ENCODE results near the gene PTPRT.

The PTPRT gene

GRCh38 chr20:42186337-42186736, 1003.4 kb downstream of the PTPRT start:
- Histone ChIP-seq H3K79me2 (ENCODE audit: insufficient read depth, low read length) (no peaks in the 10 kb centered on the region), H3F3A (ENCODE audit: insufficient read depth) (no peaks in the 10 kb centered on the region), H3K4me2 (ENCODE audit: low read depth, low read length, poor library complexity, severe bottlenecking) (no peak overlapping the region), H3K27ac (ENCODE audit: low read depth, low read length) (no peak overlapping the region), H3K4me3 (ENCODE audit: insufficient read depth, low read length, poor library complexity, severe bottlenecking) (no peak overlapping the region), H3K9me2 (replicated peaks; ENCODE audit: insufficient read depth, low read length) (no peaks in the 10 kb centered on the region), H3K9me3 (ENCODE audit: insufficient read depth, low read length) (no peaks in the 10 kb centered on the region), H3K27me3 (ENCODE audit: low read length) (no peaks in the 10 kb centered on the region), H4K20me1 (ENCODE audit: low read depth, low read length) (no peaks in the 10 kb centered on the region), H3K9ac (ENCODE audit: low read length) (no peak overlapping the region), H2AFZ (ENCODE audit: low read depth, low read length, severe bottlenecking) (no peak overlapping the region), H3K36me3 (ENCODE audit: low read length) (no peaks in the 10 kb centered on the region)
- TF ChIP-seq, protein P1, sequence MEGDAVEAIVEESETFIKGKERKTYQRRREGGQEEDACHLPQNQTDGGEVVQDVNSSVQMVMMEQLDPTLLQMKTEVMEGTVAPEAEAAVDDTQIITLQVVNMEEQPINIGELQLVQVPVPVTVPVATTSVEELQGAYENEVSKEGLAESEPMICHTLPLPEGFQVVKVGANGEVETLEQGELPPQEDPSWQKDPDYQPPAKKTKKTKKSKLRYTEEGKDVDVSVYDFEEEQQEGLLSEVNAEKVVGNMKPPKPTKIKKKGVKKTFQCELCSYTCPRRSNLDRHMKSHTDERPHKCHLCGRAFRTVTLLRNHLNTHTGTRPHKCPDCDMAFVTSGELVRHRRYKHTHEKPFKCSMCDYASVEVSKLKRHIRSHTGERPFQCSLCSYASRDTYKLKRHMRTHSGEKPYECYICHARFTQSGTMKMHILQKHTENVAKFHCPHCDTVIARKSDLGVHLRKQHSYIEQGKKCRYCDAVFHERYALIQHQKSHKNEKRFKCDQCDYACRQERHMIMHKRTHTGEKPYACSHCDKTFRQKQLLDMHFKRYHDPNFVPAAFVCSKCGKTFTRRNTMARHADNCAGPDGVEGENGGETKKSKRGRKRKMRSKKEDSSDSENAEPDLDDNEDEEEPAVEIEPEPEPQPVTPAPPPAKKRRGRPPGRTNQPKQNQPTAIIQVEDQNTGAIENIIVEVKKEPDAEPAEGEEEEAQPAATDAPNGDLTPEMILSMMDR (IDR thresholded peaks at IDR 0.05; ENCODE audit: insufficient read depth, low read length, poor library complexity, severe bottlenecking) = no peak
- no peak for TF ChIP-seq EZH2phosphoT487 (conservative IDR thresholded peaks at IDR 0.05; ENCODE audit: low read length)

DNA sequence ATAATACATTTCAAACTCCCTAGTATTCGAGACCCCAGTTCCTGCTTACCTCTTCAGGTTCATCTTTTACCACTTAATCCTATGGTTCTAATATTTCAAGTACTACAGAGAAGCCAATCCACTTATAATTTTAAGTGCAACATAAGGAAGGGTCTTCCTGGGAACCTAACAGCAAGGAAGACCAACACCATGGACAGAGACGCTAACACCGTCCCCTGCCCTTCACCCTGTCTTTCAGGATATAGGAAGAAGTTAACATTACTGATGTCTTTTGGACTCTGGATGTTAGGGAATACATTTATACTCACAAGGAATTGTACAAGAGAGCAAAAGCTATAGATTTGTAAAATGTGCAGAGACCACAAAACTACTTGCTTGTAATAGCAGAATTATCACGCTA, 1006.6 kb downstream of the PTPRT start:
- H4K20me1 ChIP-seq (ENCODE audit: low read depth, low read length) = no peaks in the 10 kb centered on the region
- no peaks in the 10 kb centered on the region for H3K9me2 ChIP-seq (replicated peaks; ENCODE audit: insufficient read depth, low read length)
- no peak overlapping the region for H2AFZ ChIP-seq (ENCODE audit: low read depth, low read length, severe bottlenecking)
- H3K79me2 ChIP-seq (ENCODE audit: insufficient read depth, low read length) = no peaks in the 10 kb centered on the region
- H3F3A ChIP-seq (ENCODE audit: insufficient read depth) = no peaks in the 10 kb centered on the region
- TF ChIP-seq, protein P1 (IDR thresholded peaks at IDR 0.05; ENCODE audit: insufficient read depth, low read length, poor library complexity, severe bottlenecking) = no peak
- no peak for TF ChIP-seq EZH2phosphoT487 (conservative IDR thresholded peaks at IDR 0.05; ENCODE audit: low read length)
- H3K27me3 ChIP-seq (ENCODE audit: low read length) = no peaks in the 10 kb centered on the region
- no peak overlapping the region for H3K27ac ChIP-seq (ENCODE audit: low read depth, low read length)
- no peak overlapping the region for H3K4me2 ChIP-seq (ENCODE audit: low read depth, low read length, poor library complexity, severe bottlenecking)
- H3K36me3 ChIP-seq (ENCODE audit: low read length) = no peaks in the 10 kb centered on the region
- H3K9me3 ChIP-seq (ENCODE audit: insufficient read depth, low read length) = no peaks in the 10 kb centered on the region
- no peak overlapping the region for H3K9ac ChIP-seq (ENCODE audit: low read length)
- H3K4me3 ChIP-seq (ENCODE audit: insufficient read depth, low read length, poor library complexity, severe bottlenecking) = no peak overlapping the region

- Histone ChIP-seq H3K27ac (ENCODE audit: low read depth, low read length) (no peak overlapping the region), H3K79me2 (ENCODE audit: insufficient read depth, low read length) (no peaks in the 10 kb centered on the region), H3F3A (ENCODE audit: insufficient read depth) (no peaks in the 10 kb centered on the region), H3K4me3 (ENCODE audit: insufficient read depth, low read length, poor library complexity, severe bottlenecking) (no peak overlapping the region), H3K9me2 (replicated peaks; ENCODE audit: insufficient read depth, low read length) (no peaks in the 10 kb centered on the region), H3K9me3 (ENCODE audit: insufficient read depth, low read length) (no peaks in the 10 kb centered on the region), H3K9ac (ENCODE audit: low read length) (no peak overlapping the region), H3K27me3 (ENCODE audit: low read length) (no peaks in the 10 kb centered on the region), H3K4me2 (ENCODE audit: low read depth, low read length, poor library complexity, severe bottlenecking) (no peak overlapping the region), H2AFZ (ENCODE audit: low read depth, low read length, severe bottlenecking) (no peak overlapping the region), H4K20me1 (ENCODE audit: low read depth, low read length) (no peaks in the 10 kb centered on the region), H3K36me3 (ENCODE audit: low read length) (no peaks in the 10 kb centered on the region)
- TF ChIP-seq EZH2phosphoT487 (conservative IDR thresholded peaks at IDR 0.05; ENCODE audit: low read length) = no peak
- TF ChIP-seq, protein P1 (IDR thresholded peaks at IDR 0.05; ENCODE audit: insufficient read depth, low read length, poor library complexity, severe bottlenecking) = no peak
These were observed 1008.6 kb downstream of the PTPRT start for GRCh38 chr20:42181064-42181463.

Data from SU-DHL-6 (cell line).